SK-N-SH (cell line): ENCODE data around the gene NEGR1. TPM values are rescaled to one million over a fixed set of nuclear protein-coding genes. Genes with fewer than 3 reads are reported as not detected.

Experiments
- CTCF ChIA-PET: fragments of 300-600, 350-600 bp; formaldehyde crosslinking; extraction: SDS; loops from one replicate; lab custom pipeline; 2021; lab: Yijun Ruan, JAX
- POLR2A ChIA-PET: fragments of 350-600 bp; sonication (Branson Sonifier 250); formaldehyde crosslinking; extraction: SDS; loops from one replicate; lab custom pipeline; 2020; ENCODE audit warnings: antibody characterized with exemption, inconsistent platforms; lab: Yijun Ruan, JAX
- DNase-seq: peaks from one replicate; pipeline ENCODE4 v3.0.0; 2012
- H2AFZ ChIP-seq: fragments of 200-600 bp; sonication (generic); 2 replicates; pipeline ENCODE4 v1.8.1; 2016; ENCODE audit warnings: antibody characterized with exemption, mild to moderate bottlenecking, low read depth
- H3F3A ChIP-seq: fragments of 200-600 bp; sonication (generic); replicated peaks from 2 replicates; pipeline ENCODE3; 2016; ENCODE audit warnings: antibody characterized with exemption, mild to moderate bottlenecking; ENCODE audit not compliant: insufficient read depth
- H3K27ac ChIP-seq, 2 experiments: fragments of 200-500 bp in 1 of 2; fragments of 200-600 bp in 1 of 2; sonication (Bioruptor generic) in 1 of 2; sonication (generic), shearing (Covaris generic) in 1 of 2; 2 replicates each; pipeline versions ENCODE4 v1.5.1 to v1.6.1; 2014 to 2016; ENCODE audit warnings: low read depth in 2 of 2, inconsistent platforms in 1 of 2, low read length in 1 of 2, mild to moderate bottlenecking in 1 of 2, mixed read lengths in 1 of 2
- H3K27me3 ChIP-seq: fragments of 200-600 bp; sonication (generic), shearing (Covaris generic); 2 replicates; pipeline ENCODE4 v1.6.1; 2016; ENCODE audit warnings: mixed run types; ENCODE audit not compliant: insufficient read depth
- H3K36me3 ChIP-seq, 2 experiments: fragments of 200-500 bp in 1 of 2; fragments of 200-600 bp in 1 of 2; sonication (Bioruptor generic) in 1 of 2; sonication (generic) in 1 of 2; replicated peaks in 1 of 2; 2 replicates each; pipeline versions ENCODE3 to v1.5.1; 2014 to 2016; ENCODE audit warnings: low read length in 1 of 2, mild to moderate bottlenecking in 1 of 2; ENCODE audit not compliant: insufficient read depth in 2 of 2, control insufficient read depth in 1 of 2
- H3K4me1 ChIP-seq, 2 experiments: fragments of 200-500 bp in 1 of 2; fragments of 200-600 bp in 1 of 2; sonication (Bioruptor generic) in 1 of 2; sonication (generic), shearing (Covaris generic) in 1 of 2; 2 replicates each; pipeline versions ENCODE4 v1.5.1 to v1.6.1; 2014 to 2016; ENCODE audit warnings: low read depth in 1 of 2, low read length in 1 of 2, mixed run types in 1 of 2; ENCODE audit not compliant: insufficient read depth in 2 of 2, control insufficient read depth in 1 of 2
- H3K4me2 ChIP-seq: fragments of 200-600 bp; sonication (generic), shearing (Covaris generic); 2 replicates; pipeline ENCODE4 v1.6.1; 2017; ENCODE audit warnings: mixed run types
- H3K4me3 ChIP-seq, 2 experiments: fragments of 200-500 bp in 1 of 2; fragments of 200-600 bp in 1 of 2; sonication (Bioruptor generic) in 1 of 2; sonication (generic), shearing (Covaris generic) in 1 of 2; 2 replicates each; pipeline versions ENCODE4 v1.5.1 to v1.8.1; 2014 to 2016; ENCODE audit warnings: low read depth in 2 of 2, inconsistent platforms in 1 of 2, low read length in 1 of 2, mild to moderate bottlenecking in 1 of 2, mixed read lengths in 1 of 2, moderate library complexity in 1 of 2
- H3K79me2 ChIP-seq: fragments of 200-600 bp; sonication (generic); 2 replicates; pipeline ENCODE4 v1.8.1; 2017; ENCODE audit warnings: mild to moderate bottlenecking; ENCODE audit not compliant: insufficient read depth
- H3K9ac ChIP-seq: fragments of 200-600 bp; sonication (generic); 2 replicates; pipeline ENCODE4 v1.6.1; 2017; ENCODE audit warnings: mixed run types
- H3K9me2 ChIP-seq: fragments of 200-600 bp; sonication (generic); 2 replicates; pipeline ENCODE4 v1.6.1; 2017; ENCODE audit warnings: mixed run types
- H3K9me3 ChIP-seq: fragments of 200-600 bp; sonication (generic); 2 replicates; pipeline ENCODE4 v1.6.1; 2017; ENCODE audit warnings: mixed run types, mild to moderate bottlenecking, moderate library complexity
- H4K20me1 ChIP-seq: fragments of 200-600 bp; sonication (generic); 2 replicates; pipeline ENCODE4 v1.6.1; 2017; ENCODE audit warnings: mild to moderate bottlenecking, mixed run types; ENCODE audit not compliant: insufficient read depth
- CTCF ChIP-seq: fragments of 200-600 bp; sonication (generic); IDR thresholded peaks from 2 replicates; pipeline ENCODE4 v1.6.1; 2017; ENCODE audit warnings: antibody characterized with exemption, mild to moderate bottlenecking, moderate library complexity
- ELF1 ChIP-seq: IDR thresholded peaks from 2 replicates; pipeline ENCODE4 v1.4.0; 2012
- EZH2phosphoT487 ChIP-seq: fragments of 200-600 bp; sonication (generic); IDR thresholded peaks from 2 replicates; pipeline ENCODE4 v1.6.1; 2017; ENCODE audit warnings: low read depth, mixed run types, mild to moderate bottlenecking, antibody characterized with exemption, moderate library complexity, borderline replicate concordance
- FOSL2 ChIP-seq: IDR thresholded peaks from 2 replicates; pipeline ENCODE4 v1.4.0; 2012; ENCODE audit warnings: low read depth, mild to moderate bottlenecking, moderate library complexity, borderline replicate concordance
- FOXJ3 ChIP-seq: sonication (generic); formaldehyde crosslinking; IDR thresholded peaks from 2 replicates; pipeline ENCODE4 v1.5.1; 2020; ENCODE audit warnings: mild to moderate bottlenecking, missing genetic modification reagents
- GATA2 ChIP-seq: sonication (generic); formaldehyde crosslinking; IDR thresholded peaks from 2 replicates; pipeline ENCODE4 v1.5.0; 2020; ENCODE audit warnings: mild to moderate bottlenecking, missing genetic modification reagents
- MEF2A ChIP-seq: IDR thresholded peaks from 2 replicates; pipeline ENCODE4 v1.4.0; 2012; ENCODE audit warnings: low read depth, borderline replicate concordance
- NFIC ChIP-seq: IDR thresholded peaks from 2 replicates; pipeline ENCODE4 v1.4.0; 2012; ENCODE audit warnings: borderline replicate concordance
- NRF1 ChIP-seq: IDR thresholded peaks from 2 replicates; pipeline ENCODE4 v1.6.1; 2012; ENCODE audit warnings: low read depth, mild to moderate bottlenecking, low read length
- PBX3 ChIP-seq: IDR thresholded peaks from 2 replicates; pipeline ENCODE4; 2012
- POLR2AphosphoS5 ChIP-seq: IDR thresholded peaks from 2 replicates; pipeline ENCODE4 v1.6.1; 2012; ENCODE audit warnings: low read depth, low read length
- RAD21 ChIP-seq: IDR thresholded peaks from 2 replicates; pipeline ENCODE4 v1.6.1; 2012; ENCODE audit warnings: mild to moderate bottlenecking, low read length
- RCOR1 ChIP-seq: fragments of 150-350 bp; IDR thresholded peaks from 2 replicates; pipeline ENCODE4 v1.6.1; 2017; ENCODE audit warnings: antibody characterized with exemption, low read length
- TEAD4 ChIP-seq: IDR thresholded peaks from 2 replicates; pipeline ENCODE4 v1.4.0; 2012; ENCODE audit warnings: mild to moderate bottlenecking, borderline replicate concordance; ENCODE audit not compliant: insufficient read depth
- USF1 ChIP-seq: IDR thresholded peaks from 2 replicates; pipeline ENCODE4 v1.4.0; 2012; ENCODE audit warnings: low read depth, borderline replicate concordance
- ZBTB33 ChIP-seq: IDR thresholded peaks from 2 replicates; pipeline ENCODE4 v1.4.0; 2012; ENCODE audit warnings: low read depth, borderline replicate concordance
- whole genome bisulfite sequencing: methylation state at CpG from one replicate; pipeline ENCODE4 v1.1.6; 2017; ENCODE audit warnings: low lambda C conversion rate; 5-methylcytosine and 5-hydroxymethylcytosine counted together
- polyA plus RNA-seq, 3 experiments: library from polyadenylated mRNA; depleted of rRNA; stranded (reverse); fragments of >200 nt; gene quantifications; 2 replicates each; pipeline ENCODE4 v1.2.3, GENCODE V29; 2012

The NEGR1 gene
- polyA plus RNA-seq, 1 of the 3 experiments (the other 2 are of a cell fraction) = 0.21 TPM

GRCh38 chr1:71774705-71775104 is 507.6 kb downstream of the NEGR1 start (continued):
- no peak for TF ChIP-seq NRF1
- TF ChIP-seq EZH2phosphoT487 = no peak
- no peak for TF ChIP-seq FOXJ3 (CRISPR knock-in tag)
- no peak for TF ChIP-seq ELF1

GRCh38 chr1:71770121-71770520 is 512.2 kb downstream of the NEGR1 start:
- H3K36me3 ChIP-seq = no peaks in the 10 kb centered on the region
- no peaks in the 10 kb centered on the region for H3K27me3 ChIP-seq
- no peaks in the 10 kb centered on the region for H3K9me2 ChIP-seq
- CTCF ChIA-PET = no interaction called here
- H3K79me2 ChIP-seq = no peaks in the 10 kb centered on the region
- POLR2A ChIA-PET = no interaction called here
- no peak overlapping the region for H3K4me3 ChIP-seq
- H3K4me2 ChIP-seq = no peak overlapping the region
- no peak overlapping the region for H2AFZ ChIP-seq
- H3K9ac ChIP-seq = no peak overlapping the region
- H4K20me1 ChIP-seq = no peaks in the 10 kb centered on the region
- no peak overlapping the region for H3K27ac ChIP-seq
- H3F3A ChIP-seq = no peaks in the 10 kb centered on the region
- no peaks in the 10 kb centered on the region for H3K9me3 ChIP-seq
- DNase-seq = no peak
- WGBS = 3% methylated on average over 1 of the region's 1 CpG
- no peaks in the 10 kb centered on the region for H3K4me1 ChIP-seq
- TF ChIP-seq POLR2AphosphoS5 = no peak
- no peak for TF ChIP-seq NFIC

GRCh38 chr1:71766748-71767147 is 515.6 kb downstream of the NEGR1 start:
- CTCF ChIA-PET = no interaction called here
- no peaks in the 10 kb centered on the region for H3K9me3 ChIP-seq
- no peaks in the 10 kb centered on the region for H3K79me2 ChIP-seq
- H3F3A ChIP-seq = no peaks in the 10 kb centered on the region
- no peak overlapping the region for H3K9ac ChIP-seq
- TF ChIP-seq NRF1 (no peak), TEAD4 (no peak), FOSL2 (no peak), MEF2A (no peak), RAD21 (no peak), USF1 (no peak), RCOR1 (no peak), ZBTB33 (no peak), CTCF (no peak), GATA2 (CRISPR knock-in tag) (no peak), PBX3 (no peak)
- POLR2A ChIA-PET = no interaction called here
- H3K27me3 ChIP-seq = no peaks in the 10 kb centered on the region
- no peak overlapping the region for H2AFZ ChIP-seq
- WGBS = 60% methylated on average over 4 of the region's 4 CpGs
- H3K27ac ChIP-seq = no peak overlapping the region
- no peak overlapping the region for H3K4me2 ChIP-seq
- no peaks in the 10 kb centered on the region for H3K4me1 ChIP-seq
- no peak for DNase-seq
- no peaks in the 10 kb centered on the region for H4K20me1 ChIP-seq
- no peaks in the 10 kb centered on the region for H3K9me2 ChIP-seq
- no peak overlapping the region for H3K4me3 ChIP-seq
- H3K36me3 ChIP-seq = no peaks in the 10 kb centered on the region
